Breast epithelium (tissue), 3 donors: ENCODE results near the gene KCTD1.

ENCODE experiments used
- CTCF ChIP-seq, 3 donors: fragments of 450-650 bp; IDR thresholded peaks; one replicate each; pipeline ENCODE4 v1.5.1; 2016 to 2017; ENCODE audit warnings: antibody characterized with exemption in 3 of 3, mild to moderate bottlenecking in 3 of 3, moderate library complexity in 3 of 3
- POLR2A ChIP-seq: fragments of 450-650 bp; IDR thresholded peaks from one replicate; pipeline ENCODE4 v1.6.1; 2016; ENCODE audit warnings: antibody characterized with exemption, mild to moderate bottlenecking, moderate library complexity
- POLR2AphosphoS5 ChIP-seq, 3 donors: sonication (generic); formaldehyde crosslinking; IDR thresholded peaks; one replicate each; pipeline ENCODE4 v1.6.1; 2017; ENCODE audit warnings: antibody characterized with exemption in 3 of 3

GRCh38 chr18:26409091-26409490, 139.3 kb downstream of the KCTD1 start:
- no peak for TF ChIP-seq POLR2A
- TF ChIP-seq CTCF (IDR thresholded peaks at IDR 0.05): no peak
- no peak for TF ChIP-seq POLR2AphosphoS5 (IDR thresholded peaks at IDR 0.05)
